Parathyroid adenoma (tissue), 2 donors: Measurements from ENCODE around the gene FAM180B.

Experiments
- H2AFZ ChIP-seq: fragments of 300-600 bp; sonication (generic); one replicate; pipeline ENCODE4 v1.7.0; 2017; ENCODE audit warnings: antibody characterized with exemption, mild to moderate bottlenecking
- H3K27ac ChIP-seq: fragments of 300-600 bp; sonication (generic); one replicate; pipeline ENCODE4 v1.7.0; 2017
- H3K27me3 ChIP-seq: fragments of 300-600 bp; sonication (generic); one replicate; pipeline ENCODE4 v1.7.0; 2017; ENCODE audit warnings: low read length; ENCODE audit not compliant: control insufficient read depth, insufficient read depth
- H3K36me3 ChIP-seq: fragments of 300-600 bp; sonication (generic); one replicate; pipeline ENCODE4 v1.7.0; 2017; ENCODE audit warnings: low read length; ENCODE audit not compliant: control insufficient read depth, insufficient read depth
- H3K4me1 ChIP-seq: fragments of 300-600 bp; sonication (generic); one replicate; pipeline ENCODE4 v1.7.0; 2017; ENCODE audit warnings: control low read depth
- H3K4me2 ChIP-seq: fragments of 300-600 bp; sonication (generic); one replicate; pipeline ENCODE4 v1.7.0; 2017; ENCODE audit warnings: low read length
- H3K4me3 ChIP-seq: fragments of 300-600 bp; sonication (generic); one replicate; pipeline ENCODE4 v1.7.0; 2017; ENCODE audit warnings: low read depth, low read length
- H3K79me2 ChIP-seq: fragments of 300-600 bp; sonication (generic); one replicate; pipeline ENCODE4 v1.7.0; 2017; ENCODE audit warnings: control low read depth
- H3K9ac ChIP-seq: fragments of 300-600 bp; sonication (generic); one replicate; pipeline ENCODE4 v1.7.0; 2017; ENCODE audit warnings: mild to moderate bottlenecking
- H3K9me3 ChIP-seq: fragments of 300-600 bp; sonication (generic); one replicate; pipeline ENCODE4 v1.7.0; 2017; ENCODE audit warnings: low read length; ENCODE audit not compliant: control insufficient read depth
- TF ChIP-seq, protein P1 (sequence below): fragments of 300-600 bp; sonication (generic); IDR thresholded peaks from one replicate; pipeline ENCODE4 v1.7.0; 2017; ENCODE audit warnings: antibody characterized with exemption, mild to moderate bottlenecking
- donor health status: primary hyperparathyroidism.

Gene FAM180B

DNA sequence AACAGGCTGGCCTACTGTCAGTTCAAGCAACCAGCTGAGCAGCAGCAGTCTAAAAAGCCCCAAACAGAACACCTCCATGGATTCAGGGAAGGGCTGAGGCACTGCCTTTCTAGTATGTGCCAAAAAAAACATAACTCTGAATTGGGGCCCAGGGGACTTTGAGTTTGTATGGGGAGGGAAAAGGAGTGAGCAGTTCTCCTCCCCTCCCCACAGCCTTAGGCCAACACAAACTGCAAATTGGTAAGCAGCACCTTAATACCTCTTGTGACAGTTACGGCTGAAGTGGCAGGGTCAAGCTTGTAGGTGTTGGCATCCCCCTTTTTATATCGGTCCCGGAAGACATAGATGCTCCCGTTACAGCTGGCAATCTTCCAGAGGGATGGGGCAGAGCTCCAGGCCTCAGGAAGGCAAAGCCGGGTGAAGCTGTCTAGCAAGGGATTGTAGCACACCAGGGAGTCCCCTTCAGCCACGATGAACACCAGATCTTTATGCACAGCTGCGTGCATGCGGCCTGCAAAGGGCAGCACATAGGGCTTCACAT lies 13.7 kb upstream of the FAM180B start:
- Histone ChIP-seq H3K27ac (no peak overlapping the region), H3K36me3 (no peaks in the 10 kb centered on the region), H3K4me1 (no peaks in the 10 kb centered on the region), H3K79me2 (no peaks in the 10 kb centered on the region), H3K27me3 (no peaks in the 10 kb centered on the region), H3K9ac (no peak overlapping the region), H3K9me3 (no peaks in the 10 kb centered on the region), H3K4me3 (no peak overlapping the region), H3K4me2 (no peak overlapping the region), H2AFZ (no peak overlapping the region)
- TF ChIP-seq, protein P1, sequence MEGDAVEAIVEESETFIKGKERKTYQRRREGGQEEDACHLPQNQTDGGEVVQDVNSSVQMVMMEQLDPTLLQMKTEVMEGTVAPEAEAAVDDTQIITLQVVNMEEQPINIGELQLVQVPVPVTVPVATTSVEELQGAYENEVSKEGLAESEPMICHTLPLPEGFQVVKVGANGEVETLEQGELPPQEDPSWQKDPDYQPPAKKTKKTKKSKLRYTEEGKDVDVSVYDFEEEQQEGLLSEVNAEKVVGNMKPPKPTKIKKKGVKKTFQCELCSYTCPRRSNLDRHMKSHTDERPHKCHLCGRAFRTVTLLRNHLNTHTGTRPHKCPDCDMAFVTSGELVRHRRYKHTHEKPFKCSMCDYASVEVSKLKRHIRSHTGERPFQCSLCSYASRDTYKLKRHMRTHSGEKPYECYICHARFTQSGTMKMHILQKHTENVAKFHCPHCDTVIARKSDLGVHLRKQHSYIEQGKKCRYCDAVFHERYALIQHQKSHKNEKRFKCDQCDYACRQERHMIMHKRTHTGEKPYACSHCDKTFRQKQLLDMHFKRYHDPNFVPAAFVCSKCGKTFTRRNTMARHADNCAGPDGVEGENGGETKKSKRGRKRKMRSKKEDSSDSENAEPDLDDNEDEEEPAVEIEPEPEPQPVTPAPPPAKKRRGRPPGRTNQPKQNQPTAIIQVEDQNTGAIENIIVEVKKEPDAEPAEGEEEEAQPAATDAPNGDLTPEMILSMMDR = no peak

DNA sequence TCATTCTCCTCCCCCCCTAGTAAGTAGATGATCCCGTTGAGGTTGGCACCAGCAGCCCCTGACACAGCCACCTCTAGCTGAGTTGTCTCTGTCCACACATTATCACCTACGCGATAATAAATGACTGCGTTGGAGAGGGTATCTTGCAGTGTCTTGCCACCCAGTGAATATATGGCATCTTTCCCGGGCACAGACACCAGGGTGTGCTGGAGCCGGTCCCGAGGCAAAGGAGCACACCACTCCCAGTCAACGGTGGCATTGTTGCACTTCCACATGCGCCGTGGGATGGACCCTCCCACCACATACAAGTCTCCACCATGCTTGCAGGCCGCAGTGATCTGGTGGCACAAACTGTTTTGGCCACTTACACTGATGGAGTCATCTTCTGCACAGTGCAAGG lies 13.2 kb upstream of the FAM180B start:
- Histone ChIP-seq H3K9me3 (no peaks in the 10 kb centered on the region), H3K27me3 (no peaks in the 10 kb centered on the region), H2AFZ (no peak overlapping the region), H3K4me1 (no peaks in the 10 kb centered on the region), H3K4me3 (no peak overlapping the region), H3K27ac (no peak overlapping the region), H3K4me2 (no peak overlapping the region), H3K9ac (no peak overlapping the region), H3K36me3 (no peaks in the 10 kb centered on the region), H3K79me2 (peaks cover 3% of the 10 kb centered on the region)
- TF ChIP-seq, protein P1 = no peak

DNA sequence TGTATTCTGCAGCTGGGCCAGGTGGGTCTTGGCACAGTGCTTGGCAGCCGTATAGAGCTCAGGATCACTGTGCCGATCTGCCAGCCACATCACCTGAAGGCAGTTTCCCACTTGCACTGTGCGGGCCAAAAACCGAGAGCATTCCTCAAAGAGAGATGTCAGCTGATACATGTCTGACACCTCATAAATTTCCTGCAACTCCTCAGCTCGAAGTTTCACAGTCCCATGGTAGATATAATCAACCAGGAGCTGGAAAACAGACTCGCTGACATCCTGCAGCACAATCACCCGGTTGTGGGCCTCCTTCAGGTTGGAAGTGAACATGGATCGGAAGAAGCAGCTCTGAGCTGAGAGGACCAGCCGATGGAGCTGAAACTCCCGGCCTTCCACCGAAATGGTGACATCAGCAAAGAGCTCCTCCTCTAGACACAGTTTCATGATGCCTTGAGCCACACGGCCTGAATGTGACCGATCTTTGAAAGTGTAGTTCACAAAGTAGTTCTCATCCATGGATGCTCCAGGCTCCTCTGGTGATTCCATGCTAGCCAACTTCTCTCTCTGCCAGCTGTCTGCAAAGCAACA lies 8.9 kb upstream of the FAM180B start:
- peak overlapping the region; percentile 92 for H3K27ac ChIP-seq
- no peaks in the 10 kb centered on the region for H3K4me1 ChIP-seq
- no peaks in the 10 kb centered on the region for H3K36me3 ChIP-seq
- no peaks in the 10 kb centered on the region for H3K9me3 ChIP-seq
- H3K9ac ChIP-seq = no peak overlapping the region
- peaks cover 3% of the 10 kb centered on the region for H3K79me2 ChIP-seq
- H2AFZ ChIP-seq = no peak overlapping the region
- peak overlapping the region; percentile 86 for H3K4me3 ChIP-seq
- TF ChIP-seq, protein P1 = no peak
- H3K27me3 ChIP-seq = no peaks in the 10 kb centered on the region
- peak overlapping the region; percentile 86 for H3K4me2 ChIP-seq

DNA sequence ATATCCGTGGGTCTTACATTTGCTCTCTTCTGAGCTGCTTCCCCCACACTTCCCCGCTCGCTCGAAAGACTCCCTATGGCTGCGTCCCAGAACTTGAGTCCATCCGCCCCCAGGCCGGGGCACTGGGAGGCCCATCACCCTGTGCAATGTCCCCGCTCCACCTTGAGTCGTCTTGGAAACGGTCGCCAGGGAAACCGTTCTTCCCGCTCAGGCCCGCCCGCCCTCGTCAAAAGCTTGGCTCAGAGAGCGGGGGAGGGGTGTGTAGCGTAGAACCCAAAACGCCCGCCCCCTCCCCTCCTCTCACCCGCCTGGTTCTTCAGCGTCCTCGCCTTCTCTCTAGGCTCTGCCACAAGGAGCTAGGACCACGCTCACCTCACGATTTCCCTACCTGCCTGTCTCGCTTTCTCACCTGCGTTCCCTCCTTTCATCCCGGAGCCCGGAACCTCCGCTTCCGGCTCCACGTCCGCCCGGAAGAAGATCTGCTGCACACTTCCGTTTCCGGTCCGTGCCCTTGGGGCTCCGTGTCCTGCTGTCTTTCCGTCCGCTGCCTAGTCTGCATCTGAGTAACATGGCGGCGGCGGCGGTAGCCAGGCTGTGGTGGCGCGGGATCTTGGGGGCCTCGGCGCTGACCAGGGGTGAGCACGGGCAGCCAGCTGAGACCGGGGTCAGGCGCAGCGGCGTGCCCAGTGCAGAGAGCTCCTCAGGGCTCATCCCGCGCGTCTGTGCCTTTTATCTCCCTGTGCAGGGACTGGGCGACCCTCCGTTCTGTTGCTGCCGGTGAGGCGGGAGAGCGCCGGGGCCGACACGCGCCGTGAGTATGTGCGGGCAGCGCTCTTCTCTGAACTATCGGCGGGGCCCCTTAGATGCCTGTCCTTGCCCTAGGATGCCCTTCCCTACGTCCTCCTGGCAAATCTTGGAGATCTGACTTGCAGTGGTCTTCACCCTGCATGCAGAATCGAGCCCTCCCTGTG lies 7.7 kb upstream of the FAM180B start, which contains the start of the genes KBTBD4 and NDUFS3:
KBTBD4 (minus strand) TSS at position 447 of the 971 bp plus-strand sequence; CDS start at position 428, 19 bp downstream.
NDUFS3 (plus strand) TSS at position 551 of the 971 bp plus-strand sequence; CDS start at position 569, 18 bp downstream.
- Histone ChIP-seq H2AFZ (peak within 1 kb of the TSS; percentile 86), H3K9ac (peak within 1 kb of the TSS; percentile 84), H3K4me3 (peak within 1 kb of the TSS; percentile 86), H3K4me1 (no peaks in the 10 kb centered on the region), H3K9me3 (no peaks in the 10 kb centered on the region), H3K27ac (peak within 1 kb of the TSS; percentile 92), H3K36me3 (no peaks in the 10 kb centered on the region), H3K79me2 (peaks cover 3% of the 10 kb centered on the region), H3K27me3 (no peaks in the 10 kb centered on the region), H3K4me2 (peak within 1 kb of the TSS; percentile 86)
- TF ChIP-seq, protein P1 = no peak
